Hepatocyte (in vitro differentiated cells): ENCODE data around the gene MAP2.

ENCODE experiments used
- CTCF ChIP-seq: fragments of 200-600 bp; sonication (generic); IDR thresholded peaks from 2 replicates; pipeline ENCODE4 v1.5.1; 2016; ENCODE audit warnings: antibody characterized with exemption, mild to moderate bottlenecking; ENCODE audit not compliant: poor library complexity
- EZH2phosphoT487 ChIP-seq: fragments of 200-600 bp; sonication (generic); IDR thresholded peaks from one replicate; pipeline ENCODE4 v1.6.1; 2018; ENCODE audit warnings: antibody characterized with exemption, mild to moderate bottlenecking, low read depth, moderate library complexity; ENCODE audit not compliant: unreplicated experiment, severe bottlenecking

- TF ChIP-seq CTCF (no peak), EZH2phosphoT487 (no peak)
These were observed 170.1 kb downstream of the MAP2 start for GRCh38 chr2:209593930-209594329.
